ENCODE data around the gene CST2. TPM values are rescaled to one million over a fixed set of nuclear protein-coding genes. Genes with fewer than 3 reads are reported as not detected.
"Not testable (repeated sequence)": the region's sequence is repeated elsewhere in the genome, so short reads cannot be mapped to it uniquely, and the experiment has no call there.

CST2 gene
- total RNA-seq, 1 experiment from 2014 or later: not detected

- in situ Hi-C loops (cut with HindIII; ENCODE audit: low pct_unique_long_range_greater_than_20kb, low sequenced_read_pairs): no loop called here
- no TSS peak for BruUV-seq (replicated peaks)
- DNase-seq (ENCODE audit: low read depth, low spot score) (no peak), ATAC-seq (no peak)
- Histone ChIP-seq H3K4me3 (ENCODE audit: low read depth in 2 of 2, low read length in 2 of 2) (no peak overlapping the region), H3K4me1 (ENCODE audit: control insufficient read depth, insufficient read depth, low read length) (no peaks in the 10 kb centered on the region), H3K36me3 (ENCODE audit: control insufficient read depth, insufficient read depth, low read length) (no peaks in the 10 kb centered on the region), H3K27ac (ENCODE audit: low read length) (no peak overlapping the region), H3K27me3 (ENCODE audit: control insufficient read depth, insufficient read depth, low read length) (no peaks in the 10 kb centered on the region), H3K9me3 (ENCODE audit: control insufficient read depth, insufficient read depth, low read depth, low read length) (no peaks in the 10 kb centered on the region)
- ChIA-PET POLR2A (no interaction called here), CTCF (no interaction called here)
- TF ChIP-seq POLR2AphosphoS5 (IDR thresholded peaks at IDR 0.05; ENCODE audit: low read depth, low read length) (no peak), CTCF (IDR thresholded peaks at IDR 0.05) (no peak), REST (IDR thresholded peaks at IDR 0.05; ENCODE audit: insufficient read depth in 1 of 2, low read depth in 2 of 2, low read length in 1 of 2) (no peak), SIN3A (IDR thresholded peaks at IDR 0.05; ENCODE audit: borderline replicate concordance, insufficient read depth, low read depth, low read length) (no peak), TCF7L2 (IDR thresholded peaks at IDR 0.05; ENCODE audit: low read depth, low read length) (no peak)
- intact Hi-C loops (cut with micrococcal nuclease; ENCODE audit: unreplicated experiment): no loop called here
These were observed 41.8 kb upstream of the CST2 start for GRCh38 chr20:23868321-23868720.

DNA sequence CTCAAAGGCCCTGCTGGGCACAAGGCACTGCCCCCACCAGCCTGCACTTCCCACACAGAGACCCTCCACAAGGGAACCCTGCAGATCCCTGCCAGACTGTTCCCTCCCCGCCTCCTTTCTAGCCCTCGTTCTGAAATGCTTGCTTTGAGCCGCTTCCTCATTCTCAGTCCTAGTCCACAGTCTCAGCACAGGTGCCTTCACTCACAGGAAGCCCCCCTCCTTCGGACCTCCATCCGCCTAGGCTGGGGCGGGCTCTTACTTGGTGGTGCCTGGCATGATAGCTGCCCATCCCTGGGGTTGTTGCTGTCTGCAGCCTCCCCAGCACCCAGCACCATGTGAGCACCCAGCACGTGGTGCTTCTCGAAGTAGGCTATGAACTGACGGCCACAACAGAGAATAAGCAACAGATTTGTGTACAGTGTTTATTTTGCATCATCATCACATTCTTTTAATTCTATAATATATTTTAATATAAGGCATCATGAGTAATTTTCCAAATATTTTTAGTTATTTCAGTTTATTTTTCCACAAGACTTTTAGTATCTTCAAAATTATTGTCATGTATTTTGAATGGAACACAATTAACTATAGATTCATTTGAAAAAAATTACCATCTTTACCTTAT, 40.7 kb upstream of the CST2 start:
- no TSS peak for BruUV-seq (replicated peaks)
- Histone ChIP-seq H3K4me1 (ENCODE audit: control insufficient read depth, insufficient read depth, low read length) (no peaks in the 10 kb centered on the region), H3K27me3 (ENCODE audit: control insufficient read depth, insufficient read depth, low read length) (no peaks in the 10 kb centered on the region), H3K36me3 (ENCODE audit: control insufficient read depth, insufficient read depth, low read length) (no peaks in the 10 kb centered on the region), H3K27ac (ENCODE audit: low read length) (no peak overlapping the region), H3K4me3 (ENCODE audit: low read depth in 2 of 2, low read length in 2 of 2) (no peak overlapping the region), H3K9me3 (ENCODE audit: control insufficient read depth, insufficient read depth, low read depth, low read length) (no peaks in the 10 kb centered on the region)
- no peak for TF ChIP-seq POLR2AphosphoS5 (IDR thresholded peaks at IDR 0.05; ENCODE audit: low read depth, low read length)
- no peak for TF ChIP-seq TCF7L2 (IDR thresholded peaks at IDR 0.05; ENCODE audit: low read depth, low read length)
- no peak for TF ChIP-seq SIN3A (IDR thresholded peaks at IDR 0.05; ENCODE audit: borderline replicate concordance, insufficient read depth, low read depth, low read length)
- TF ChIP-seq REST (IDR thresholded peaks at IDR 0.05; ENCODE audit: insufficient read depth in 1 of 2, low read depth in 2 of 2, low read length in 1 of 2): no peak
- no peak for TF ChIP-seq CTCF (IDR thresholded peaks at IDR 0.05)
- intact Hi-C loops (cut with micrococcal nuclease; ENCODE audit: unreplicated experiment): no loop called here
- ChIA-PET POLR2A (no interaction called here), CTCF (no interaction called here)
- in situ Hi-C loops (cut with HindIII; ENCODE audit: low pct_unique_long_range_greater_than_20kb, low sequenced_read_pairs): no loop called here
- no peak for ATAC-seq
- no peak for DNase-seq (ENCODE audit: low read depth, low spot score)

DNA sequence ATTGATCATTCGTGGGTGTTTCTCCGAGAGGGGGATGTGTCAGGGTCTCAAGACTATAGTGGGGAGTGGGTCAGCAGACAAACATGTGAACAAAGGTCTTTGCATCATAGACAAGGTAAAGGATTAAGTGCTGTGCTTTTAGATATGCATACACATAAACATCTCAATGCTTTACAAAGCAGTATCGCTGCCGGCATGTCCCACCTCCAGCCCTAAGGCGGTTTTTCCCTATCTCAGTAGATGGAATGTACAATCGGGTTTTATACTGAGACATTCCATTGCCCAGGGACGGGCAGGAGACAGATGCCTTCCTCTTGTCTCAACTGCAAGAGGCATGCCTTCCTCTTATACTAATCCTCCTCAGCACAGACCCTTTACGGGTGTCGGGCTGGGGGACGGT, 34.2 kb upstream of the CST2 start:
- H3K36me3 ChIP-seq (ENCODE audit: control insufficient read depth, insufficient read depth, low read length); in situ Hi-C loops (cut with HindIII; ENCODE audit: low pct_unique_long_range_greater_than_20kb, low sequenced_read_pairs); DNase-seq (ENCODE audit: low read depth, low spot score); H3K9me3 ChIP-seq (ENCODE audit: control insufficient read depth, insufficient read depth, low read depth, low read length); H3K27ac ChIP-seq (ENCODE audit: low read length); ATAC-seq; H3K27me3 ChIP-seq (ENCODE audit: control insufficient read depth, insufficient read depth, low read length); H3K4me1 ChIP-seq (ENCODE audit: control insufficient read depth, insufficient read depth, low read length); BruUV-seq (replicated peaks); intact Hi-C loops (cut with micrococcal nuclease; ENCODE audit: unreplicated experiment); H3K4me3 ChIP-seq (ENCODE audit: low read depth in 2 of 2, low read length in 2 of 2); CTCF ChIA-PET; POLR2A ChIA-PET: not testable (repeated sequence)

Measured in Panc1 (cell line).